Endodermal cell (in vitro differentiated cells): Measurements from ENCODE around the gene SLC19A1. TPM values are rescaled to one million over a fixed set of nuclear protein-coding genes. Genes with fewer than 3 reads are reported as not detected.
"Not testable (repeated sequence)": the region's sequence is repeated elsewhere in the genome, so short reads cannot be mapped to it uniquely, and the experiment has no call there.

ENCODE experiments used
- DNase-seq: peaks from one replicate; pipeline ENCODE4 v3.0.0-alpha.2; 2017
- H3K27ac ChIP-seq: 2 replicates; pipeline ENCODE4 v1.5.1; 2013; ENCODE audit warnings: mild to moderate bottlenecking, low read depth, low read length, moderate library complexity
- H3K27me3 ChIP-seq: 2 replicates; pipeline ENCODE4 v1.6.1; 2013; ENCODE audit warnings: mild to moderate bottlenecking, low read length, moderate library complexity; ENCODE audit not compliant: insufficient read depth, control insufficient read depth, poor library complexity, severe bottlenecking
- H3K36me3 ChIP-seq: 2 replicates; pipeline ENCODE4 v1.7.0; 2013; ENCODE audit warnings: mild to moderate bottlenecking, low read length, moderate library complexity; ENCODE audit not compliant: control insufficient read depth, insufficient read depth
- H3K4me1 ChIP-seq: one replicate; pipeline ENCODE4 v1.7.0; 2013; ENCODE audit warnings: low read length; ENCODE audit not compliant: control insufficient read depth, insufficient read depth
- H3K4me3 ChIP-seq: 2 replicates; pipeline ENCODE4 v1.5.1; 2013; ENCODE audit warnings: mild to moderate bottlenecking, low read length, moderate library complexity
- H3K9ac ChIP-seq: 2 replicates; pipeline ENCODE4 v1.6.1; 2013; ENCODE audit warnings: mild to moderate bottlenecking, low read length, moderate library complexity; ENCODE audit not compliant: poor library complexity, severe bottlenecking; ENCODE audit errors: extremely low read depth
- H3K9me3 ChIP-seq: 2 replicates; pipeline ENCODE4 v1.6.1; 2013; ENCODE audit warnings: mild to moderate bottlenecking, low read length, moderate library complexity; ENCODE audit not compliant: control insufficient read depth
- H3K27ac Mint-ChIP-seq: 2 replicates; pipeline ENCODE4 v1.8.0; 2020; ENCODE audit warnings: mixed read lengths
- H3K27me3 Mint-ChIP-seq: 2 replicates; pipeline ENCODE4 v1.8.0; 2021; ENCODE audit warnings: mild to moderate bottlenecking, mixed read lengths; ENCODE audit not compliant: insufficient read depth
- H3K36me3 Mint-ChIP-seq: 2 replicates; pipeline ENCODE4 v1.8.0; 2020; ENCODE audit warnings: low read depth, mixed read lengths
- H3K4me1 Mint-ChIP-seq: 2 replicates; pipeline ENCODE4 v1.8.0; 2020; ENCODE audit warnings: mixed read lengths
- H3K4me3 Mint-ChIP-seq: 2 replicates; pipeline ENCODE4 v1.8.0; 2020; ENCODE audit warnings: mild to moderate bottlenecking, moderate library complexity, mixed read lengths
- H3K9me3 Mint-ChIP-seq: 2 replicates; pipeline ENCODE4 v1.8.0; 2020; ENCODE audit warnings: mild to moderate bottlenecking, mixed read lengths
- WGBS, 2 experiments: methylation state at CpG; one replicate each; pipeline versions ENCODE4 v1.1.5 to v1.1.7; 2013; ENCODE audit warnings: missing lambda C conversion rate in 2 of 2, mixed read lengths in 1 of 2; ENCODE audit not compliant: insufficient coverage in 1 of 2, insufficient read length in 1 of 2; 5-methylcytosine and 5-hydroxymethylcytosine counted together
- total RNA-seq, 2 donors: library from RNA; stranded (reverse); fragmentation: NEBNext Ultra II Directional in 1 of 2; extraction: Animal tissue kit (Norgen Biotek cat#: 25700) in 1 of 2; gene quantifications; 2 replicates in 1 of 2; 3 replicates in 1 of 2; pipeline ENCODE4 v1.2.1, GENCODE V29; 2021
- TF ChIP-seq, protein P1 (sequence below): fragments of 200-600 bp; sonication (generic); conservative IDR thresholded peaks from 2 replicates; pipeline ENCODE4 v1.5.0; 2021; ENCODE audit warnings: antibody characterized with exemption, mild to moderate bottlenecking

The SLC19A1 gene
- total RNA-seq, 2 donors from 2014 or later = 28.8 to 29.4 TPM

DNA sequence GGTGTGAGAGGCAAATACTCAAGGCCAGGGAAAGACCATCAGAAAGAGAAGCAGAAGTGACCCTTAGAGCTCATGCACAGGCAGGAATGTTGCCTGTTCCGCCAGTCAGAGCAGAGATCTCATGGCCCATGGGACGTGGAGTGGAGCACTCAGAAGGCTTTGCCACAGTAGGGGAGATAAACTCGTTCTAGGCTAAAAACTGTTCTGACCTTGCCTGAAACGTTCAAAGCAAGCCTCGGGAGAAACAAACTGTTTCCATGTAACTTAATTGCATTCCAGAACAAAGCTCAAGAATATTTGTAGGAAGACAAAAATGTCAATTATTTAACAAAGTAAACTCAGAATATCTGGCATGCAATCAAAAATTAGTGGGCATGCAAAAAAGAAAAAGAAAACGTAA is 20.7 kb upstream of the SLC19A1 start:
- 85 to 91% methylated on average over 6 of the region's 6 CpGs for WGBS, 2 experiments

DNA sequence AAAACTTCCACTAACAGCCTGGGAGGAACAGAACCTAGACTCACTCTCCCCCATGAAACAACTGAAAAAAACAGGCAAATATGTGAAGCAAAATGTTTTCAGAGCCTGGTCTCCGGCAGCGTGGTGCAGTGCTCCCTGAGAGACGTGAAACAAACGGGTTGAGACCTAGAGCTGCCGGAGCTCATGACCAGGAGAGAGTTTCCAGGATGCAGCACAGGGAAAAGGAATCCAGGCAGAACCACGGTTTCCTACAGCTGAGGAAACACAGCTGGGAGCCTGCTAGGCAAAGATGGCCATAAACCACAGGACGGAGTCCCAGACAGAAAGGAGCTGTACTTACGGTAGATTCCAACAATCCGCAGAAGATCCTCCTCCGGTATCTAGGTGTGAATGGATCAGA is 20.2 kb upstream of the SLC19A1 start:
- H3K9me3 Mint-ChIP-seq = peaks cover 7% of the 10 kb centered on the region
- H3K36me3 Mint-ChIP-seq = no peaks in the 10 kb centered on the region
- peaks cover 18% of the 10 kb centered on the region for H3K27me3 Mint-ChIP-seq
- no peak overlapping the region for H3K4me3 Mint-ChIP-seq
- no peak overlapping the region for H3K9ac ChIP-seq
- DNase-seq = peak; percentile 15
- 89 to 90% methylated on average over 10 of the region's 10 CpGs for WGBS, 2 experiments
- no peak overlapping the region for H3K27ac ChIP-seq
- no peaks in the 10 kb centered on the region for H3K4me1 ChIP-seq
- H3K9me3 ChIP-seq = peaks cover 20% of the 10 kb centered on the region
- no peaks in the 10 kb centered on the region for H3K27me3 ChIP-seq
- H3K4me3 ChIP-seq = no peak overlapping the region
- no peaks in the 10 kb centered on the region for H3K36me3 ChIP-seq
- H3K27ac Mint-ChIP-seq = no peak overlapping the region
- no peaks in the 10 kb centered on the region for H3K4me1 Mint-ChIP-seq
- TF ChIP-seq, protein P1, sequence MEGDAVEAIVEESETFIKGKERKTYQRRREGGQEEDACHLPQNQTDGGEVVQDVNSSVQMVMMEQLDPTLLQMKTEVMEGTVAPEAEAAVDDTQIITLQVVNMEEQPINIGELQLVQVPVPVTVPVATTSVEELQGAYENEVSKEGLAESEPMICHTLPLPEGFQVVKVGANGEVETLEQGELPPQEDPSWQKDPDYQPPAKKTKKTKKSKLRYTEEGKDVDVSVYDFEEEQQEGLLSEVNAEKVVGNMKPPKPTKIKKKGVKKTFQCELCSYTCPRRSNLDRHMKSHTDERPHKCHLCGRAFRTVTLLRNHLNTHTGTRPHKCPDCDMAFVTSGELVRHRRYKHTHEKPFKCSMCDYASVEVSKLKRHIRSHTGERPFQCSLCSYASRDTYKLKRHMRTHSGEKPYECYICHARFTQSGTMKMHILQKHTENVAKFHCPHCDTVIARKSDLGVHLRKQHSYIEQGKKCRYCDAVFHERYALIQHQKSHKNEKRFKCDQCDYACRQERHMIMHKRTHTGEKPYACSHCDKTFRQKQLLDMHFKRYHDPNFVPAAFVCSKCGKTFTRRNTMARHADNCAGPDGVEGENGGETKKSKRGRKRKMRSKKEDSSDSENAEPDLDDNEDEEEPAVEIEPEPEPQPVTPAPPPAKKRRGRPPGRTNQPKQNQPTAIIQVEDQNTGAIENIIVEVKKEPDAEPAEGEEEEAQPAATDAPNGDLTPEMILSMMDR = no peak

More for the DNA sequence above, 20.7 kb upstream of the SLC19A1 start:
- Mint-ChIP-seq H3K4me3 (no peak overlapping the region), H3K9me3 (peaks cover 7% of the 10 kb centered on the region), H3K27me3 (peaks cover 18% of the 10 kb centered on the region), H3K36me3 (no peaks in the 10 kb centered on the region), H3K27ac (no peak overlapping the region), H3K4me1 (no peaks in the 10 kb centered on the region)
- TF ChIP-seq, protein P1 = no peak
- no peak overlapping the region for H3K4me3 ChIP-seq
- no peaks in the 10 kb centered on the region for H3K27me3 ChIP-seq
- H3K4me1 ChIP-seq = no peaks in the 10 kb centered on the region
- peak; percentile 5 for DNase-seq
- no peaks in the 10 kb centered on the region for H3K36me3 ChIP-seq
- H3K9me3 ChIP-seq = peaks cover 20% of the 10 kb centered on the region
- H3K27ac ChIP-seq = no peak overlapping the region
- no peak overlapping the region for H3K9ac ChIP-seq

DNA sequence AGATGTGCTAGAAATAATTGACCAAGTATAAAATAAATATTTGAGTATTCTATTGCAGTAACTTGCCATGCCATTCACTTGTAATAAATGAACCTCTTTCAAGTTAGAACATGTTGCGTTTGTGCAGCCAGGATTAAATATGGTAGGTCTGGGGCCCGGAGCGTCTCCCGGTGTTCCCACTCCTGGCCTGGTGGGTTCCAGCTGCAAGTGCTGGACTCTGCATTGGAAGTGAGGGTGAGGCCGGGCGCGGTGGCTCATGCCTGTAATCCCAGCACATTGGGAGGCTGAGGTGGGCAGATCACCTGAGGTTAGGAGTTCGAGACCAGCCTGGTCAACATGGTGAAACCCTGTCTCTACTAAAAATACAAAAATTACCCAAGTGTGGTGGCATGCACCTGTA is 19.0 kb upstream of the SLC19A1 start:
- not testable (repeated sequence) for H3K27me3 ChIP-seq, H3K27ac ChIP-seq, H3K9me3 Mint-ChIP-seq, H3K36me3 ChIP-seq, H3K27ac Mint-ChIP-seq, DNase-seq, H3K9ac ChIP-seq, H3K4me3 Mint-ChIP-seq, H3K4me3 ChIP-seq, H3K4me1 ChIP-seq, H3K4me1 Mint-ChIP-seq, H3K36me3 Mint-ChIP-seq
- WGBS, 2 experiments = 90 to 92% methylated on average over 4 to 8 of the region's 8 CpGs
- H3K27me3 Mint-ChIP-seq = peaks cover 18% of the 10 kb centered on the region
- H3K9me3 ChIP-seq = peaks cover 20% of the 10 kb centered on the region
